ENCODE measurements around the gene PRR36. TPM values are rescaled to one million over a fixed set of nuclear protein-coding genes. Genes with fewer than 3 reads are reported as not detected.

Gene PRR36
- total RNA-seq, 2 experiments from 2014 or later = 0.25 to 0.30 TPM

DNA sequence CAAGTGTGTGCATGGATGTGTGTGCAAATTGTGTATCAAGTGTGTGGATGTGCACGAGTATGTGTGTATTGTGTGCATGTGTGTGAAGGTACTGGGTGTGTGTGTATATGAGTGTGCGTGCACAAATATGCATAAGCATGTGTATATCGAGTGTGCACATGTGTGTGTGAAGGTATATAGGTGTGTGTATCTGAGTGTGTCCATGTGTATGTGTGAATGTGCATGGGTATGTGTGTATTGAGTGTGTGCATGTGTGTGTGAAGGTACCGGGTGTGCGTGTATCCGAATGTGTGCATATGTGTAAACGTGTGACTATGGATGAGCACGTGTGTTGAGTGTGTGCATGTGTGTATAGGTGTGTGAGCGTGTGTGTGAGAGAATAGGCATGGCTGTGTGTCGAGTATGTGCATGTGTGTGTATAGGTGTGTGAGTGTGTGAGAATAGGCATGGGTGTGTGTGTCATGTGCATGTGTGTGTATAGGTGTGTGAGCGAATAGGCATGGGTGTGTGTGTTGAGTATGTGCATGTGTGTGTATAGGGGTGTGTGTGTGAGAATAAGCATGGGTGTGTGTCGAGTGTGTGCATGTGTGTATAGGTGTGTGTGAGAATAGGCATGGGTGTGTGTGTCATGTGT, 31.4 kb downstream of the PRR36 start:
- H3K4me3 Mint-ChIP-seq = no peak overlapping the region
- no peaks in the 10 kb centered on the region for H3K36me3 Mint-ChIP-seq (ENCODE audit: low read depth)
- no peak overlapping the region for H3K27ac ChIP-seq (ENCODE audit: low read depth in 1 of 2, low read length in 2 of 2)
- H3K27me3 Mint-ChIP-seq = no peaks in the 10 kb centered on the region
- no peaks in the 10 kb centered on the region for H3K4me1 ChIP-seq (ENCODE audit: insufficient read depth, low read length)
- ChIA-PET CTCF (no interaction called here), POLR2A (no interaction called here)
- H3K4me1 Mint-ChIP-seq (ENCODE audit: low read depth) = no peaks in the 10 kb centered on the region
- no peak overlapping the region for H3K4me3 ChIP-seq (ENCODE audit: low read length)
- H3K27me3 ChIP-seq (ENCODE audit: control insufficient read depth in 1 of 2, insufficient read depth in 2 of 2, low read length in 2 of 2) = no peaks in the 10 kb centered on the region
- no peaks in the 10 kb centered on the region for H3K36me3 ChIP-seq (ENCODE audit: insufficient read depth, low read length)
- intact Hi-C loops (cut with DNase I, micrococcal nuclease) = no loop called here
- TF ChIP-seq, protein P1, sequence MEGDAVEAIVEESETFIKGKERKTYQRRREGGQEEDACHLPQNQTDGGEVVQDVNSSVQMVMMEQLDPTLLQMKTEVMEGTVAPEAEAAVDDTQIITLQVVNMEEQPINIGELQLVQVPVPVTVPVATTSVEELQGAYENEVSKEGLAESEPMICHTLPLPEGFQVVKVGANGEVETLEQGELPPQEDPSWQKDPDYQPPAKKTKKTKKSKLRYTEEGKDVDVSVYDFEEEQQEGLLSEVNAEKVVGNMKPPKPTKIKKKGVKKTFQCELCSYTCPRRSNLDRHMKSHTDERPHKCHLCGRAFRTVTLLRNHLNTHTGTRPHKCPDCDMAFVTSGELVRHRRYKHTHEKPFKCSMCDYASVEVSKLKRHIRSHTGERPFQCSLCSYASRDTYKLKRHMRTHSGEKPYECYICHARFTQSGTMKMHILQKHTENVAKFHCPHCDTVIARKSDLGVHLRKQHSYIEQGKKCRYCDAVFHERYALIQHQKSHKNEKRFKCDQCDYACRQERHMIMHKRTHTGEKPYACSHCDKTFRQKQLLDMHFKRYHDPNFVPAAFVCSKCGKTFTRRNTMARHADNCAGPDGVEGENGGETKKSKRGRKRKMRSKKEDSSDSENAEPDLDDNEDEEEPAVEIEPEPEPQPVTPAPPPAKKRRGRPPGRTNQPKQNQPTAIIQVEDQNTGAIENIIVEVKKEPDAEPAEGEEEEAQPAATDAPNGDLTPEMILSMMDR (IDR thresholded peaks at IDR 0.05) = no peak
- DNase-seq (no peak), ATAC-seq (ENCODE audit: poor library complexity) (no peak)
- no peaks in the 10 kb centered on the region for H3K9me3 Mint-ChIP-seq
- H3K27ac Mint-ChIP-seq = no peak overlapping the region
- H3K9me3 ChIP-seq (ENCODE audit: control insufficient read depth in 1 of 2, insufficient read depth in 1 of 2, low read length in 2 of 2) = no peaks in the 10 kb centered on the region

DNA sequence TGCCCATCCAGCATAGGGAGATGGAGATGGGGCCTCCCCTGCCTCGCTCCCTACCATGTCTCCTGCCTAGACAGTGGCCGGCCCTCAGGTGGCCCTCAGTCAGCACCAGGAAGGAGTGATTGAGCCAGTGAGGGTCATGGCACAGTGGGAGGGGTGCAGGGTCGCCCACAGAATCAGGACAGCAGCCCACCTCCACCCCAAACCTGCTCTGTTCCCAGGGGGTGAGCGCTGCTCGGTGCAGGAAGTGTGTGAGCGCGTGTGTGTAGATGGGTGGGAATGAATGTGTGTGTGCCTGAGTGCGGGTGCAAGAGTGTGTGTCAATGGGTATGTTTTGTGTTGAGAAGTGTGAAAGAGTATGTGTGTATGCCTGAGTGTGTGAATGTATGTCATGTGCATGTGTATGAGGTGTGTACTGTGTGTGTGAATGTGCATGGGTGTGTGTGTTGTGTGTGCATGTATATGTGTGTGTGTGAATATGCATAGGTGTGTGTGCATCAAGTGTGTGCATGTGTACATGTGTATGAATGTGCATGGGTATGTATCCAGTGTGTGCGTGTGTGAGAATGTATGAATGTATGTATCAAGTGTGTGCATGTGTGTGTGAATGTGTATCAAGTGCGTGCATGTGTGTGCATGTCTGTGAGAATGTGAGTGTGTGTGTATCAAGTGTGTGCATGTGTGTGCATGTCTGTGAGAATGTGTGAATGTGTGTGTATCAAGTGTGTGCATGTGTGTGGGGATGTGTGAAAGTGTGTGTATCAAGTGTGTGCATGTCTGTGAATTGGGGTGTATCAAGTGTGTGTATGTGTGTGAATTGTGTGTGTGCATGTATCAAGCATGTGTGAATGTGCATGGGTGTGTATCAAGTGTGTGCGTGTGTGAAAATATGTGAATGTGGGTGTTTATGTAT, 32.2 kb downstream of the PRR36 start:
- no peak for ATAC-seq (ENCODE audit: poor library complexity)

DNA sequence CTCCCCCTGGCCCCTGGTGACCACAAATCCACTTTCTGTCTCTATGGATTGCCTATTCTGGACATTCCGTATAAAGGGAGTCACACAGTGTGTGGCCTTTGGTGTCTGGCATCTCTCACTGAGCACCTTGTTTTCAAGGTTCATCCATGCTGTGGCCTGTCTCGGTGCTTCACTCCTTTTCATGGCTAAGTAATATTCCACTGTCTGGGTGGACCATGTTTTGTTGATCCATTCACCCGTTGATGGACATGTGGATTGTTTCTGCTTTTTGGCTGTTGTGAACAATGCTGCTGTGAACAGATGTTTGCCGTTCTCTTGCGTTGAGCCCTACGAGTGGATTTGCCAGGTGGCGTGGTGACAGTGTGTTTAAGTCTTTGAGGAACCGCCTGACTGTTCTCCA, 33.6 kb downstream of the PRR36 start:
- Histone ChIP-seq H3K9me3 (ENCODE audit: control insufficient read depth in 1 of 2, insufficient read depth in 1 of 2, low read length in 2 of 2) (no peaks in the 10 kb centered on the region), H3K4me3 (ENCODE audit: low read length) (no peak overlapping the region), H3K27me3 (ENCODE audit: control insufficient read depth in 1 of 2, insufficient read depth in 2 of 2, low read length in 2 of 2) (no peaks in the 10 kb centered on the region), H3K27ac (ENCODE audit: low read depth in 1 of 2, low read length in 2 of 2) (no peak overlapping the region), H3K4me1 (ENCODE audit: insufficient read depth, low read length) (no peaks in the 10 kb centered on the region), H3K36me3 (ENCODE audit: insufficient read depth, low read length) (no peaks in the 10 kb centered on the region)
- no peak for ATAC-seq (ENCODE audit: poor library complexity)
- H3K27me3 Mint-ChIP-seq = no peaks in the 10 kb centered on the region
- no peak overlapping the region for H3K4me3 Mint-ChIP-seq
- H3K4me1 Mint-ChIP-seq (ENCODE audit: low read depth) = no peaks in the 10 kb centered on the region
- H3K27ac Mint-ChIP-seq = no peak overlapping the region
- no peaks in the 10 kb centered on the region for H3K9me3 Mint-ChIP-seq
- DNase-seq = no peak
- intact Hi-C loops (cut with DNase I, micrococcal nuclease) = no loop called here
- TF ChIP-seq, protein P1 (IDR thresholded peaks at IDR 0.05) = no peak
- CTCF ChIA-PET = no interaction called here
- POLR2A ChIA-PET = no interaction called here
- no peaks in the 10 kb centered on the region for H3K36me3 Mint-ChIP-seq (ENCODE audit: low read depth)

More for the DNA sequence above, 32.2 kb downstream of the PRR36 start:
- Mint-ChIP-seq H3K27me3 (no peaks in the 10 kb centered on the region), H3K36me3 (ENCODE audit: low read depth) (no peaks in the 10 kb centered on the region), H3K4me3 (no peak overlapping the region), H3K4me1 (ENCODE audit: low read depth) (no peaks in the 10 kb centered on the region), H3K9me3 (no peaks in the 10 kb centered on the region), H3K27ac (no peak overlapping the region)
- ChIA-PET POLR2A (no interaction called here), CTCF (no interaction called here)
- H3K27ac ChIP-seq (ENCODE audit: low read depth in 1 of 2, low read length in 2 of 2) = no peak overlapping the region
- no peaks in the 10 kb centered on the region for H3K36me3 ChIP-seq (ENCODE audit: insufficient read depth, low read length)
- H3K9me3 ChIP-seq (ENCODE audit: control insufficient read depth in 1 of 2, insufficient read depth in 1 of 2, low read length in 2 of 2) = no peaks in the 10 kb centered on the region
- intact Hi-C loops (cut with DNase I, micrococcal nuclease) = no loop called here
- H3K27me3 ChIP-seq (ENCODE audit: control insufficient read depth in 1 of 2, insufficient read depth in 2 of 2, low read length in 2 of 2) = no peaks in the 10 kb centered on the region
- DNase-seq = no peak
- H3K4me3 ChIP-seq (ENCODE audit: low read length) = no peak overlapping the region
- no peaks in the 10 kb centered on the region for H3K4me1 ChIP-seq (ENCODE audit: insufficient read depth, low read length)
- TF ChIP-seq, protein P1 (IDR thresholded peaks at IDR 0.05) = no peak

All from CD4-positive, alpha-beta T cell (primary cell).